SK-N-MC (cell line): ENCODE data around the gene ANKRD49.

ENCODE experiments used
- EZH2 ChIP-seq: fragments of 200-600 bp; sonication (generic); IDR thresholded peaks from one replicate; pipeline ENCODE4 v1.6.1; 2017; ENCODE audit warnings: antibody characterized with exemption
- FOXP2 ChIP-seq: optimal IDR thresholded peaks from 2 replicates; pipeline ENCODE3; 2011; ENCODE audit warnings: mild to moderate bottlenecking, moderate library complexity; ENCODE audit not compliant: insufficient read depth; ENCODE audit errors: extremely low read length, control extremely low read depth
- POLR2AphosphoS5 ChIP-seq: IDR thresholded peaks from 2 replicates; pipeline ENCODE4 v1.6.1; 2012; ENCODE audit warnings: mild to moderate bottlenecking, low read depth, low read length, borderline replicate concordance

GRCh38 chr11:94450048-94450447 is 43.7 kb upstream of the ANKRD49 start:
- TF ChIP-seq POLR2AphosphoS5 (no peak), EZH2 (no peak), FOXP2 (no peak)
